ENCODE results near the gene CTAGE1.
"Not testable (repeated sequence)": the region's sequence is repeated elsewhere in the genome, so short reads cannot be mapped to it uniquely, and the experiment has no call there.

Gene CTAGE1
- long read RNA-seq, donor 1: 0 reads
- long read RNA-seq, donor 2: 0 reads
- long read RNA-seq, donor 3: 0 reads
- long read RNA-seq, donor 4: 0 reads
- long read RNA-seq, donor 5: 0 reads
- long read RNA-seq, donor 6: 0 reads
- long read RNA-seq, donor 7: 0 reads
- long read RNA-seq, donor 8: 0 reads

GRCh38 chr18:22417496-22418188 is at the start of gene CTAGE1:
CTAGE1 (minus strand) TSS chr18:22417915; CDS start chr18:22417811, 104 bp downstream.
- no peak for DNase-seq

GRCh38 chr18:22466608-22467395 is 49.1 kb upstream of the CTAGE1 start:
- DNase-seq: no peak

- no peak for DNase-seq
Measured at GRCh38 chr18:22465859-22466457, 48.2 kb upstream of the CTAGE1 start.

GRCh38 chr18:22463076-22463475 is 45.4 kb upstream of the CTAGE1 start:
- DNase-seq: no peak

GRCh38 chr18:22459491-22459890 is 41.8 kb upstream of the CTAGE1 start:
- no peak for DNase-seq

GRCh38 chr18:22457524-22457923 is 39.8 kb upstream of the CTAGE1 start:
- DNase-seq: no peak

GRCh38 chr18:22456547-22456946 is 38.8 kb upstream of the CTAGE1 start:
- DNase-seq: no peak

- DNase-seq: no peak
Measured at GRCh38 chr18:22456116-22456480, 38.4 kb upstream of the CTAGE1 start.

- DNase-seq: no peak
Measured at GRCh38 chr18:22455425-22456115, 37.9 kb upstream of the CTAGE1 start.

GRCh38 chr18:22453315-22453714 is 35.6 kb upstream of the CTAGE1 start:
- DNase-seq: no peak

- no peak for DNase-seq
Measured at GRCh38 chr18:22452226-22452668, 34.5 kb upstream of the CTAGE1 start.

- no peak for DNase-seq
Measured at GRCh38 chr18:22451796-22452195, 34.1 kb upstream of the CTAGE1 start.

- DNase-seq: not testable (repeated sequence)
Measured at GRCh38 chr18:22450766-22451165, 33.1 kb upstream of the CTAGE1 start.

- DNase-seq: not testable (repeated sequence)
Measured at GRCh38 chr18:22450318-22450717, 32.6 kb upstream of the CTAGE1 start.

GRCh38 chr18:22449753-22450152 is 32.0 kb upstream of the CTAGE1 start:
- DNase-seq: not testable (repeated sequence)

- DNase-seq: no peak
Measured at GRCh38 chr18:22448238-22448637, 30.5 kb upstream of the CTAGE1 start.

- no peak for DNase-seq
Measured at GRCh38 chr18:22447792-22448191, 30.1 kb upstream of the CTAGE1 start.

GRCh38 chr18:22446911-22447310 is 29.2 kb upstream of the CTAGE1 start:
- DNase-seq: no peak

- no peak for DNase-seq
Measured at GRCh38 chr18:22446325-22446724, 28.6 kb upstream of the CTAGE1 start.

- no peak for DNase-seq
Measured at GRCh38 chr18:22441638-22442037, 23.9 kb upstream of the CTAGE1 start.

- DNase-seq: no peak
Measured at GRCh38 chr18:22439447-22439846, 21.7 kb upstream of the CTAGE1 start.

GRCh38 chr18:22436136-22436535 is 18.4 kb upstream of the CTAGE1 start:
- no peak for DNase-seq
